ENCODE measurements around the gene GLO1.

- TF ChIP-seq CSDC2 (CRISPR knock-in tag; IDR thresholded peaks at IDR 0.05) (no peak), ESRRG (CRISPR knock-in tag; IDR thresholded peaks at IDR 0.05) (no peak), ZNF8 (CRISPR knock-in tag; IDR thresholded peaks at IDR 0.05) (no peak), ZFP3 (CRISPR knock-in tag; IDR thresholded peaks at IDR 0.05) (no peak), ZFP30 (CRISPR knock-in tag; IDR thresholded peaks at IDR 0.05) (no peak), POU6F1 (CRISPR knock-in tag; IDR thresholded peaks at IDR 0.05; ENCODE audit: borderline replicate concordance, low read depth) (no peak)
- TF ChIP-seq, protein P1, sequence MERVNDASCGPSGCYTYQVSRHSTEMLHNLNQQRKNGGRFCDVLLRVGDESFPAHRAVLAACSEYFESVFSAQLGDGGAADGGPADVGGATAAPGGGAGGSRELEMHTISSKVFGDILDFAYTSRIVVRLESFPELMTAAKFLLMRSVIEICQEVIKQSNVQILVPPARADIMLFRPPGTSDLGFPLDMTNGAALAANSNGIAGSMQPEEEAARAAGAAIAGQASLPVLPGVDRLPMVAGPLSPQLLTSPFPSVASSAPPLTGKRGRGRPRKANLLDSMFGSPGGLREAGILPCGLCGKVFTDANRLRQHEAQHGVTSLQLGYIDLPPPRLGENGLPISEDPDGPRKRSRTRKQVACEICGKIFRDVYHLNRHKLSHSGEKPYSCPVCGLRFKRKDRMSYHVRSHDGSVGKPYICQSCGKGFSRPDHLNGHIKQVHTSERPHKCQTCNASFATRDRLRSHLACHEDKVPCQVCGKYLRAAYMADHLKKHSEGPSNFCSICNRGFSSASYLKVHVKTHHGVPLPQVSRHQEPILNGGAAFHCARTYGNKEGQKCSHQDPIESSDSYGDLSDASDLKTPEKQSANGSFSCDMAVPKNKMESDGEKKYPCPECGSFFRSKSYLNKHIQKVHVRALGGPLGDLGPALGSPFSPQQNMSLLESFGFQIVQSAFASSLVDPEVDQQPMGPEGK (CRISPR knock-in tag; IDR thresholded peaks at IDR 0.05; ENCODE audit: borderline replicate concordance) = no peak
Measured at GRCh38 chr6:38640216-38640909, 62.6 kb downstream of the GLO1 start.

Measured in SK-N-SH treated with all-trans-retinoic acid at 6 μM for 48 hours (cell line).